Measurements from ENCODE around the gene COL20A1. TPM values are rescaled to one million over a fixed set of nuclear protein-coding genes. Genes with fewer than 3 reads are reported as not detected.

Gene COL20A1
- total RNA-seq, 4 donors from 2014 or later, result not detected

GRCh38 chr20:63262836-63263235 is 30.1 kb upstream of the COL20A1 start:
- no peak for DNase-seq (ENCODE audit: low spot score in 2 of 2)
- intact Hi-C loops (cut with DNase I; ENCODE audit: low total_unique reads), result no loop called here
- WGBS, 2 donors, result 79 to 83% methylated on average over 9 of the region's 9 CpGs
- no peak overlapping the region for H3K4me3 ChIP-seq (ENCODE audit: low read depth, poor library complexity, severe bottlenecking)
- TF ChIP-seq POLR2A (IDR thresholded peaks at IDR 0.05), result no peak
- TF ChIP-seq CTCF (IDR thresholded peaks at IDR 0.05), result no peak

- H3K4me3 ChIP-seq (ENCODE audit: low read depth, poor library complexity, severe bottlenecking), result no peak overlapping the region
- TF ChIP-seq POLR2A (IDR thresholded peaks at IDR 0.05) (no peak), CTCF (IDR thresholded peaks at IDR 0.05) (no peak)
- WGBS, 2 donors, result 86 to 95% methylated on average over 4 to 10 of the region's 10 CpGs
- no peak for DNase-seq (ENCODE audit: low spot score in 2 of 2)
- intact Hi-C loops (cut with DNase I; ENCODE audit: low total_unique reads), result no loop called here
Observed at GRCh38 chr20:63264000-63264399, 29.0 kb upstream of the COL20A1 start.

- no peak for DNase-seq (ENCODE audit: low spot score in 2 of 2)
- no peak overlapping the region for H3K4me3 ChIP-seq (ENCODE audit: low read depth, poor library complexity, severe bottlenecking)
- 41 to 43% methylated on average over 14 of the region's 14 CpGs for WGBS, 2 donors
- TF ChIP-seq CTCF (IDR thresholded peaks at IDR 0.05) (no peak), POLR2A (IDR thresholded peaks at IDR 0.05) (no peak)
- intact Hi-C loops (cut with DNase I; ENCODE audit: low total_unique reads), result no loop called here
Observed at GRCh38 chr20:63264519-63264918, 28.5 kb upstream of the COL20A1 start.

- intact Hi-C loops (cut with DNase I; ENCODE audit: low total_unique reads), result no loop called here
- 64 to 67% methylated on average over 12 of the region's 12 CpGs for WGBS, 2 donors
- DNase-seq (ENCODE audit: low spot score in 2 of 2), result no peak
- no peak for TF ChIP-seq CTCF (IDR thresholded peaks at IDR 0.05)
- TF ChIP-seq POLR2A (IDR thresholded peaks at IDR 0.05), result no peak
- H3K4me3 ChIP-seq (ENCODE audit: low read depth, poor library complexity, severe bottlenecking), result no peak overlapping the region
Observed at GRCh38 chr20:63265891-63266515, 27.0 kb upstream of the COL20A1 start.

GRCh38 chr20:63267691-63268090 is 25.3 kb upstream of the COL20A1 start:
- TF ChIP-seq POLR2A (IDR thresholded peaks at IDR 0.05), result no peak
- TF ChIP-seq CTCF (IDR thresholded peaks at IDR 0.05), result no peak
- intact Hi-C loops (cut with DNase I; ENCODE audit: low total_unique reads), result no loop called here
- H3K4me3 ChIP-seq (ENCODE audit: low read depth, poor library complexity, severe bottlenecking), result no peak overlapping the region
- 67 to 71% methylated on average over 9 of the region's 9 CpGs for WGBS, 2 donors
- no peak for DNase-seq (ENCODE audit: low spot score in 2 of 2)

- no peak overlapping the region for H3K4me3 ChIP-seq (ENCODE audit: low read depth, poor library complexity, severe bottlenecking)
- no peak for DNase-seq (ENCODE audit: low spot score in 2 of 2)
- intact Hi-C loops (cut with DNase I; ENCODE audit: low total_unique reads), result no loop called here
- TF ChIP-seq CTCF (IDR thresholded peaks at IDR 0.05) (no peak), POLR2A (IDR thresholded peaks at IDR 0.05) (no peak)
- WGBS, 2 donors, result 47 to 49% methylated on average over 7 of the region's 7 CpGs
Observed at GRCh38 chr20:63268256-63268655, 24.7 kb upstream of the COL20A1 start.
